Heart left ventricle (tissue), 16 donors: Measurements from ENCODE around the gene PTOV1. TPM values are rescaled to one million over a fixed set of nuclear protein-coding genes. Genes with fewer than 3 reads are reported as not detected.

Source experiments
- ATAC-seq, 4 donors: fragments of 200-7000 bp; cut with Tn5 transposase; one replicate each; pipeline ENCODE4 v1.9.1; 2020 to 2022; ENCODE audit warnings: moderate library complexity in 4 of 4, mild to moderate bottlenecking in 3 of 4, moderate number of reproducible peaks in 1 of 4
- DNase-seq, 5 donors: peaks; one replicate each; pipeline ENCODE4 v3.0.0-alpha.2; 2020
- H3K27ac ChIP-seq, 12 donors: fragments of 200-600 bp; sonication (generic) in 4 of 12; one replicate each; pipeline versions ENCODE4 v1.5.0 to v1.8.0; 2016 to 2022; ENCODE audit warnings: mild to moderate bottlenecking in 2 of 12
- H3K27me3 ChIP-seq, 9 donors: fragments of 200-600 bp; sonication (generic) in 2 of 9; one replicate each; pipeline versions ENCODE4 v1.5.1 to v1.8.0; 2016 to 2022; ENCODE audit warnings: mild to moderate bottlenecking in 3 of 9
- H3K36me3 ChIP-seq, 9 donors: fragments of 200-600 bp; sonication (generic) in 2 of 9; one replicate each; pipeline versions ENCODE4 v1.5.0 to v1.8.0; 2018 to 2022; ENCODE audit warnings: mild to moderate bottlenecking in 2 of 9
- H3K4me1 ChIP-seq, 12 donors: fragments of 200-600 bp; sonication (generic) in 4 of 12; one replicate each; pipeline versions ENCODE4 v1.5.0 to v1.8.0; 2016 to 2022; ENCODE audit warnings: mild to moderate bottlenecking in 3 of 12
- H3K4me3 ChIP-seq, 12 donors: fragments of 200-600 bp; sonication (generic) in 4 of 12; one replicate each; pipeline versions ENCODE4 v1.5.0 to v1.8.0; 2017 to 2022; ENCODE audit warnings: mild to moderate bottlenecking in 9 of 12, moderate library complexity in 4 of 12
- H3K9me3 ChIP-seq, 12 donors: fragments of 200-600 bp; sonication (generic) in 4 of 12; one replicate each; pipeline versions ENCODE4 v1.5.0 to v1.8.0; 2016 to 2022; ENCODE audit warnings: mild to moderate bottlenecking in 1 of 12
- CTCF ChIP-seq, 12 donors: fragments of 200-600 bp; sonication (generic) in 4 of 12; IDR thresholded peaks; one replicate each; pipeline versions ENCODE4 v1.5.0 to v1.8.0; 2018 to 2022; ENCODE audit warnings: antibody characterized with exemption in 12 of 12, mild to moderate bottlenecking in 5 of 12
- POLR2A ChIP-seq, 2 donors: fragments of 450-650 bp; IDR thresholded peaks; one replicate each; pipeline ENCODE4 v1.6.1; 2017; ENCODE audit warnings: antibody characterized with exemption in 2 of 2, mild to moderate bottlenecking in 2 of 2, moderate library complexity in 2 of 2
- WGBS, 4 donors: extraction: QIAGEN DNeasy Blood & Tissue Kit in 2 of 4; methylation state at CpG; one replicate each; pipeline versions ENCODE4 v1.1.5 to v1.1.7; 2013 to 2018; 5-methylcytosine and 5-hydroxymethylcytosine counted together
- intact Hi-C, 10 donors: fragments of 100-400 bp; cut with DNase I; formaldehyde crosslinking; loops; one replicate each; pipeline versions ENCODE4 v1.11.1 to v1.14.2; 2022
- polyA plus RNA-seq, 2 donors: library from polyadenylated mRNA; stranded (reverse); fragments of 200-250 nt; gene quantifications; one replicate each; pipeline ENCODE4 v1.2.3, GENCODE V29; 2013
- total RNA-seq, 9 donors: library from RNA; depleted of rRNA in 2 of 9; stranded (reverse); fragments of >200 nt in 2 of 9; fragmentation: NEBNext Ultra II Directional in 3 of 9; extraction: Animal tissue kit (Norgen Biotek cat#: 25700) in 3 of 9; gene quantifications; one replicate each; pipeline versions ENCODE4 v1.1.0 to v1.2.4, GENCODE V29; 2016 to 2023
- donor health status: ischemic (EF 13 %, LVEDD 7.1; RV severe dilation, severe dysfunction).
- donor health status: healthy with polysubstance abuse.
- donor health status: DM: no; HTN: yes; CAD: no.
- donor health status: DM: no; HTN: no; CAD: no.
- donor health status: ischemic (EF 25% LVEDD 6.9; RV normal size, moderate dysfunction).
- donor health status: ischemic (EF 25% LVEDD 5.7; RV mildly dilated, moderate dysfunction).
- donor health status: healthy.
- donor health status: DM: yes; HTN: yes; CAD: no.
- donor health status: ischemic (EF 35%, LVEDD 5.7; RV mildly dilated, moderate dysfunction).
- donor health status: nonischemic (EF 11% LVEDD 7.7; RV severe dilation, severe dysfunction).
- donor health status: DM: yes; HTN: yes; CAD: no.
- donor health status: PGD.
- donor health status: ischemic (EF 29% LVEDD 5.4; RV normal size, mild dysfunction).
- donor health status: nonischemic (EF 23%, LVEDD 6.1; RV moderate dilation, normal function).

PTOV1 gene
- total and polyA plus RNA-seq, 11 donors: 70.9 to 135 (median 91.5) TPM

DNA sequence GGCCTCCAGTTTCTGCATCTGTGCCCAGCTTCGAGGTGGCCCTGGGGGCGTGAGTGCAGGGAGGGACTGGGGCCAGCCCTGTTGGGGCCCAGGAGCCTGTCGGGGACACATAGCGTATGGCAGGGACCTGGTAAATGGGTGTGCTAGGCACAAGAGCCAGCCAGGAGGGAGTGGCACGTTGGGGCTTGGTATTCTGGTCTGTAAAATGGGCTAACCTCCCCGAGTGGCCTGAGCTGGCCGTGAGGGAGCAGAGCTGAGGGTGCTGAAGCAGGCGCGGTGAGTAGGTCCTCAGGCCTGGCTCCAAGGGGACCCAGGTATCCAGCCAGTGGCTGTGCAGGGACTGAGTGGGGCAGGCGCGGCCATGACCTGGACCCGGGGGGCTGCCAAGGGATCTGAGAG lies 4.3 kb downstream of the PTOV1 start:
- no peak overlapping the region for H3K4me3 ChIP-seq
- no peak for TF ChIP-seq CTCF (IDR thresholded peaks at IDR 0.05)
- TF ChIP-seq POLR2A (IDR thresholded peaks at IDR 0.05): no peak
- no peaks in the 10 kb centered on the region for H3K27me3 ChIP-seq
- peaks cover 0 to 60% (median 54%) of the 10 kb centered on the region in 9 donors for H3K36me3 ChIP-seq
- intact Hi-C loops: loop anchor here in 2 of 10 donors (5.0 kb wide), 1 partner anchor 33 kb away; no protein-coding TSS in a partner anchor
- H3K27ac ChIP-seq: peak overlapping the region in 1 of 12 donors; percentile 24
- ATAC-seq (no peak), DNase-seq (no peak)
- WGBS, 4 donors: 88 to 92% (median 90%) methylated on average over 12 of the region's 12 CpGs
- H3K4me1 ChIP-seq: peaks cover 3 to 26% (median 20%) of the 10 kb centered on the region in 12 donors
- no peaks in the 10 kb centered on the region for H3K9me3 ChIP-seq

GRCh38 chr19:49855676-49856573 lies 5.0 kb downstream of the PTOV1 start:
- no peak for DNase-seq

DNA sequence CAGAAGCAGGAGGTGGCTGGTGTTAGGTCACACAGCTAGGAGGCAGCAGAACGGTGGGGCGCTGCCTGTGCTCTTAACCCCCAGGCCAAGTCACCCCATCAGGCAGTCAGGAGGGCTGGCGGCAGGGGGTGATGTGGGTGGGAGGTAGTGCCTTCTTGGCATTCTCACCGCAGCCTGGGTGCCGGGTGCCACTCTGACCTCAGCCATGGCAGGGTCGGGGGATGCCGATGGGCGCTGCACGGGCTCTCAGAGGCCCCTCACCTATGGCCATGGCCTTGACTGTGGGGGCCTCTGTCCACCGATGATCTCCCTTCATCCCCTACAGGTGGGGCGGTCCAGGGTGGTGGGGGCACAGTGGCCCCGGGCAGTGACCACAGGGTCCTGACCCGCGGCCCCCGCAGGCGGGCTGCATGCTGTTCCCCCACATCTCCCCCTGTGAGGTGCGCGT lies 5.6 kb downstream of the PTOV1 start:
- intact Hi-C loops: loop anchor here in 2 of 10 donors (5.0 kb wide), 1 partner anchor 34 kb away; no protein-coding TSS in a partner anchor
- peak in 1 of 4 donors; percentile 3 for ATAC-seq
- Histone ChIP-seq H3K4me1 (peaks cover 3 to 34% (median 21%) of the 10 kb centered on the region in 12 donors), H3K27me3 (no peaks in the 10 kb centered on the region), H3K4me3 (no peak overlapping the region), H3K9me3 (no peaks in the 10 kb centered on the region), H3K36me3 (peaks cover 0 to 73% (median 68%) of the 10 kb centered on the region in 9 donors), H3K27ac (no peak overlapping the region)
- no peak for DNase-seq
- no peak for TF ChIP-seq CTCF (IDR thresholded peaks at IDR 0.05)
- no peak for TF ChIP-seq POLR2A (IDR thresholded peaks at IDR 0.05)
- 91 to 94% (median 92%) methylated on average over 6 to 18 of the region's 18 CpGs; no CpG with 5 or more reads in 1 of the 4 donors for WGBS, 4 donors

More at GRCh38 chr19:49855676-49856573, 5.0 kb downstream of the PTOV1 start:
- Histone ChIP-seq H3K4me1 (peaks cover 3 to 28% (median 21%) of the 10 kb centered on the region in 12 donors), H3K27me3 (no peaks in the 10 kb centered on the region), H3K27ac (peak overlapping the region in 1 of 12 donors; percentile 24), H3K9me3 (no peaks in the 10 kb centered on the region), H3K4me3 (no peak overlapping the region), H3K36me3 (peaks cover 0 to 67% (median 61%) of the 10 kb centered on the region in 9 donors)
- intact Hi-C loops: loop anchor here in 2 of 10 donors (5.0 kb wide), 1 partner anchor 34 kb away; no protein-coding TSS in a partner anchor
- no peak for ATAC-seq
- 80 to 86% (median 83%) methylated on average over 17 to 21 of the region's 21 CpGs for WGBS, 4 donors
- TF ChIP-seq POLR2A (IDR thresholded peaks at IDR 0.05) (no peak), CTCF (IDR thresholded peaks at IDR 0.05) (no peak)
